GM19452 (cell line): ENCODE data around the gene F2R.

Experiments used
- ATAC-seq: cut with Tn5 transposase; IDR thresholded peaks from one replicate; pipeline ENCODE4 v1.9.1; 2021; ENCODE audit not compliant: unreplicated experiment

Gene F2R

GRCh38 chr5:76690037-76690679, 25.8 kb upstream of the F2R start:
- ATAC-seq: no peak

GRCh38 chr5:76690704-76691466, 25.0 kb upstream of the F2R start:
- ATAC-seq: no peak

- ATAC-seq: no peak
Measured at GRCh38 chr5:76691467-76692273, 24.3 kb upstream of the F2R start.

- no peak for ATAC-seq
Measured at GRCh38 chr5:76692274-76692540, 23.7 kb upstream of the F2R start.

GRCh38 chr5:76692651-76693050, 23.3 kb upstream of the F2R start:
- ATAC-seq: no peak

- ATAC-seq: no peak
Measured at GRCh38 chr5:76693141-76693540, 22.8 kb upstream of the F2R start.

GRCh38 chr5:76694317-76694716, 21.6 kb upstream of the F2R start:
- no peak for ATAC-seq

- ATAC-seq: no peak
Measured at GRCh38 chr5:76695346-76695745, 20.6 kb upstream of the F2R start.

- no peak for ATAC-seq
Measured at GRCh38 chr5:76696251-76696650, 19.7 kb upstream of the F2R start.

GRCh38 chr5:76697670-76698069, 18.3 kb upstream of the F2R start:
- ATAC-seq: no peak

- ATAC-seq: no peak
Measured at GRCh38 chr5:76700571-76700970, 15.4 kb upstream of the F2R start.

- no peak for ATAC-seq
Measured at GRCh38 chr5:76701298-76701697, 14.6 kb upstream of the F2R start.

- ATAC-seq: no peak
Measured at GRCh38 chr5:76703707-76704106, 12.2 kb upstream of the F2R start.

GRCh38 chr5:76704131-76704663, 11.7 kb upstream of the F2R start:
- ATAC-seq: no peak

GRCh38 chr5:76705574-76705973, 10.4 kb upstream of the F2R start:
- ATAC-seq: no peak

GRCh38 chr5:76709762-76710161, 6.2 kb upstream of the F2R start:
- no peak for ATAC-seq

GRCh38 chr5:76710991-76711390, 4.9 kb upstream of the F2R start:
- no peak for ATAC-seq

GRCh38 chr5:76714751-76715485, 1.0 kb upstream of the F2R start:
- no peak for ATAC-seq

GRCh38 chr5:76715486-76715735, 515 bp upstream of the F2R start:
- no peak for ATAC-seq

- ATAC-seq: no peak
Measured at GRCh38 chr5:76716456-76717157, 681 bp downstream of the F2R start.
